Fibroblast of lung (primary cell): Measurements from ENCODE around the gene CMBL. TPM values are rescaled to one million over a fixed set of nuclear protein-coding genes. Genes with fewer than 3 reads are reported as not detected.

Experiments
- DNase-seq, 2 donors: peaks; one replicate each; pipeline versions ENCODE4 v3.0.0 to v3.0.0-alpha.2; 2010; ENCODE audit warnings: low read depth in 2 of 2
- H2AFZ ChIP-seq: 2 replicates; pipeline ENCODE4 v1.5.1; 2012; ENCODE audit warnings: low read length, control low read depth, inconsistent platforms
- H3K27ac ChIP-seq: 2 replicates; pipeline ENCODE4 v1.5.1; 2011; ENCODE audit warnings: low read length, control low read depth; ENCODE audit not compliant: insufficient read depth
- H3K27me3 ChIP-seq: 2 replicates; pipeline ENCODE4 v1.5.1; 2011; ENCODE audit warnings: mild to moderate bottlenecking, low read length; ENCODE audit not compliant: control insufficient read depth, insufficient read depth
- H3K36me3 ChIP-seq: 2 replicates; pipeline ENCODE4 v1.5.1; 2011; ENCODE audit warnings: low read length; ENCODE audit not compliant: control insufficient read depth, insufficient read depth
- H3K4me1 ChIP-seq: 2 replicates; pipeline ENCODE4 v1.5.1; 2011; ENCODE audit warnings: low read length; ENCODE audit not compliant: control insufficient read depth, insufficient read depth; ENCODE audit errors: extremely low read depth
- H3K4me2 ChIP-seq: 2 replicates; pipeline ENCODE4 v1.5.1; 2011; ENCODE audit warnings: low read length, control low read depth; ENCODE audit not compliant: insufficient read depth; ENCODE audit errors: extremely low read depth
- H3K4me3 ChIP-seq, 4 experiments: fragments of 200-600 bp in 1 of 4; sonication (generic) in 1 of 4; replicated peaks in 1 of 4; 2 replicates each; pipeline ENCODE4 v1.5.1; 2011 to 2016; ENCODE audit warnings: low read length in 4 of 4, low read depth in 3 of 4, mild to moderate bottlenecking in 3 of 4, control low read depth in 2 of 4, inconsistent platforms in 1 of 4, mixed read lengths in 1 of 4; ENCODE audit not compliant: insufficient read depth in 1 of 4; ENCODE audit errors: control extremely low read depth in 1 of 4
- H3K79me2 ChIP-seq: 2 replicates; pipeline ENCODE4 v1.5.1; 2012; ENCODE audit warnings: mild to moderate bottlenecking, low read length, inconsistent platforms; ENCODE audit not compliant: control insufficient read depth, insufficient read depth
- H3K9ac ChIP-seq: 2 replicates; pipeline ENCODE4 v1.5.1; 2011; ENCODE audit warnings: mild to moderate bottlenecking, low read length, control low read depth; ENCODE audit not compliant: insufficient read depth
- H3K9me3 ChIP-seq: 2 replicates; pipeline ENCODE4 v1.5.1; 2012; ENCODE audit warnings: low read depth, low read length; ENCODE audit not compliant: control insufficient read depth, insufficient read depth
- H4K20me1 ChIP-seq: 2 replicates; pipeline ENCODE4 v1.5.1; 2011; ENCODE audit warnings: low read length; ENCODE audit not compliant: control insufficient read depth, insufficient read depth; ENCODE audit errors: extremely low read depth
- EZH2 ChIP-seq: IDR thresholded peaks from 2 replicates; pipeline ENCODE4 v1.5.1; 2012; ENCODE audit warnings: low read length, control low read depth, mild to moderate bottlenecking; ENCODE audit errors: missing control alignments
- polyA minus RNA-seq: library from RNA; depleted of rRNA, polyadenylated mRNA; stranded (reverse); fragments of >200 nt; gene quantifications from 2 replicates; pipeline ENCODE4 v1.2.3, GENCODE V29; 2011; ENCODE audit warnings: low replicate concordance
- polyA plus RNA-seq, 2 donors: library from polyadenylated mRNA; depleted of rRNA in 1 of 2; stranded (reverse) in 1 of 2; unstranded in 1 of 2; fragments of >200 nt; gene quantifications; 2 replicates each; pipeline ENCODE4 v1.2.1, GENCODE V29; 2011 to 2012; ENCODE audit warnings: missing spikeins in 1 of 2
- total RNA-seq: library from RNA; depleted of rRNA; stranded (reverse); fragments of >200 nt; gene quantifications from 2 replicates; pipeline ENCODE4 v1.2.1, GENCODE V29; 2014
- TF ChIP-seq, protein P1 (sequence below), 2 donors: IDR thresholded peaks in 1 of 2; conservative IDR thresholded peaks in 1 of 2; 1 replicate in 1 of 2; 2 replicates in 1 of 2; pipeline ENCODE4 v1.5.1; 2011 to 2012; ENCODE audit warnings: low read length in 2 of 2, control low read depth in 1 of 2, inconsistent platforms in 1 of 2, low read depth in 1 of 2, mild to moderate bottlenecking in 1 of 2

Gene CMBL
- total RNA-seq (14.4 and 20.8 TPM in 2 replicates), polyA plus RNA-seq (18.6 and 23.3 TPM in 2 replicates), polyA minus RNA-seq (8.6 and 50.9 TPM in 2 replicates)
- 17.6 and 24.9 TPM in 2 replicates for polyA plus RNA-seq (2012)

DNA sequence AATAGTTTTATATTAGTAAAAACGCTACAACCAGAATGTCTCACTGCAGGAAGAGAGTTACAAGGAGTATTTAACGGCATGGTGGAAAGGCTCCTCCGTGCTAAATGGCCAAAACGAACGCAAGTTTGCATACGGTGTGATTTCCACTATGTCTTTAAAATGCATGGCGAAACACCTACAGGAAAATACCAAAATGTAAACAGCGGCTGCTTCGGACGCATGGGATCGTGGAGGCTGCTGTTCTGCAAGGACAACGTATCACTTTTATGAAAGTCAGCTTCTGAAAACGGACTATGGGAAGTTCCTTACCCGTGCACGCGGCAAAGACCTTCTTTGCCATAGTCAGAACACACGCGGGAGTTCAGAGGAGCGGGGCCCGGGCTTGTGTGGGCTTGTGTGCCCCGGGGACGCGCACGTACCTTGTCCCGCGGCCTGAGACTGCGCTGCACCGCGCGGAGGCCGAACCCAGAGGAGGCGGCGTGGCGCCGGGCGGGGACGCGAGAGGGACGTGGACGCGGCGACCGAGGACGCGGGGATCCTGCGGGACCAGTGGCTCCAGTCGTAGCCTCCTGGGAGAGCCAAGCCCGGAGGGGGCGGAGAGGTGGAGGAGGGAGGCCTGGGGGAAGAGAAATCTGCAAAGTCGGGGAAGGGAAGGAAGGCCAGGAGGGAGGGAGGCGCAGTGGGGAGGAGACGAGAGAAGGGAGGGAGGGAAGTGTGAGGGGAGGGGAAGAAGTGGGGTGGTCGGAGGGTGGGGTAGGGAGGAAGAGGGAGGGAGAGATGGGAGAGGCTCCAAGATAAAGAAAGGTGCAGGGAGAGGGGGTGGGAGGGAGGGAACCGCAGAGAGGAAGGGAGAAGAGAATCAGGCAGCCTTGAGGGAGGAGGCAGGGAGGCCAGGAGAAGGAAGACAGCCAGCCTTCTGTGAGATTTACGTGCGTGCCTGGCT, at the start of gene CMBL:
Gene CMBL, minus strand, starts transcription at position 697 of the 943 bp plus-strand sequence. CDS start 17,140 bp downstream, outside the sequence.
- H3K36me3 ChIP-seq: no peaks in the 10 kb centered on the region
- peak within 1 kb of the TSS; percentile 95 for H2AFZ ChIP-seq
- peak within 1 kb of the TSS; percentile 75 to 81 (median 78) for H3K4me3 ChIP-seq
- no peaks in the 10 kb centered on the region for H3K27me3 ChIP-seq
- no peaks in the 10 kb centered on the region for H3K79me2 ChIP-seq
- H4K20me1 ChIP-seq: no peaks in the 10 kb centered on the region
- peak; percentile 68 to 78 for DNase-seq
- H3K4me2 ChIP-seq: peak within 1 kb of the TSS; percentile 99
- TF ChIP-seq, protein P1, sequence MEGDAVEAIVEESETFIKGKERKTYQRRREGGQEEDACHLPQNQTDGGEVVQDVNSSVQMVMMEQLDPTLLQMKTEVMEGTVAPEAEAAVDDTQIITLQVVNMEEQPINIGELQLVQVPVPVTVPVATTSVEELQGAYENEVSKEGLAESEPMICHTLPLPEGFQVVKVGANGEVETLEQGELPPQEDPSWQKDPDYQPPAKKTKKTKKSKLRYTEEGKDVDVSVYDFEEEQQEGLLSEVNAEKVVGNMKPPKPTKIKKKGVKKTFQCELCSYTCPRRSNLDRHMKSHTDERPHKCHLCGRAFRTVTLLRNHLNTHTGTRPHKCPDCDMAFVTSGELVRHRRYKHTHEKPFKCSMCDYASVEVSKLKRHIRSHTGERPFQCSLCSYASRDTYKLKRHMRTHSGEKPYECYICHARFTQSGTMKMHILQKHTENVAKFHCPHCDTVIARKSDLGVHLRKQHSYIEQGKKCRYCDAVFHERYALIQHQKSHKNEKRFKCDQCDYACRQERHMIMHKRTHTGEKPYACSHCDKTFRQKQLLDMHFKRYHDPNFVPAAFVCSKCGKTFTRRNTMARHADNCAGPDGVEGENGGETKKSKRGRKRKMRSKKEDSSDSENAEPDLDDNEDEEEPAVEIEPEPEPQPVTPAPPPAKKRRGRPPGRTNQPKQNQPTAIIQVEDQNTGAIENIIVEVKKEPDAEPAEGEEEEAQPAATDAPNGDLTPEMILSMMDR (conservative IDR thresholded peaks at IDR 0.05 in 1 of 2, IDR thresholded peaks at IDR 0.05 in 1 of 2; ENCODE audit: low read depth in 1 of 2, low read length in 2 of 2): no peak
- TF ChIP-seq EZH2: no peak
- H3K4me1 ChIP-seq: no peaks in the 10 kb centered on the region
- peak within 1 kb of the TSS; percentile 51 for H3K9ac ChIP-seq
- no peaks in the 10 kb centered on the region for H3K9me3 ChIP-seq
- peak within 1 kb of the TSS; percentile 34 for H3K27ac ChIP-seq

DNA sequence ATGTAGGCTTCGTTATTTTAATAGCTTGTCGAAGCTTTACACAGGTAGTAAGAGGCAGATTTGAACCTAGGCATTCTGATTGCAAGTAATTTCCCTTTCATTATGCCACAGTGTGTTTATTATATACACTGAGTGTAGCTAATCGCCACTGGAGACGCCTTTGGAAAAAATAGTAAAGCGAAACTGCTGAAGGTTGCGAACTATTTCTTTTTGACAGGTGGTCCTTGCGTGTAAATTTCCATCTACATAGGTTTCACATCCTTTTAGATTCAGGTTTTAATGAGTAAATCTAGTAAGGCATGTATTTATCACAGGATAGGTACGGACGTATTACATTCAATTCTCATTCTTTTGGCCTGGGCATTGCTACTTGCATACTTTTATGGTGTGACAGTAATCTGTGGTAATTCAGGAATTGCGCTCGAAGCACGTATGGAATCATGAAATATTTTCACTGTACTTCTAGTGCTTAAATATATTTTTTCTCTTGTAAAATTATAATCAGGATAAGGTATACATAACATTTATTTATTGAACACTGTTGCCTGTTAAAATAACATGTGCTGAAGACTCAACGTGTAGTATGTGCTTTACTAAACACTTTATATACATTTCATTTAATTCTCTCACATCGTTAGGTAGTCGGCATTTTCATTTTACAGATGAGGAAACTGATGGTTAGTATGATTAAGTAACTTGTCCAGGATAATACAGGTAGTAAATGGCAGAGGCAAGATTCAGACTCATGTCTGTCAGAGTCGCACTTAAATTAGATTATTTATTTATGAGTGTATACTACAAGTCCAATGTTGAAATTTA, 47.6 kb upstream of the CMBL start:
- Histone ChIP-seq H3K4me3 (peak overlapping the region; percentile 80 to 92 (median 87)), H3K27me3 (no peaks in the 10 kb centered on the region), H3K9me3 (no peaks in the 10 kb centered on the region), H3K79me2 (peaks cover 64% of the 10 kb centered on the region), H2AFZ (no peak overlapping the region), H3K36me3 (no peaks in the 10 kb centered on the region), H3K27ac (peak overlapping the region; percentile 98), H4K20me1 (peaks cover 9% of the 10 kb centered on the region), H3K4me1 (peaks cover 8% of the 10 kb centered on the region), H3K4me2 (peak overlapping the region; percentile 74), H3K9ac (peak overlapping the region; percentile 9)
- TF ChIP-seq, protein P1 (conservative IDR thresholded peaks at IDR 0.05 in 1 of 2, IDR thresholded peaks at IDR 0.05 in 1 of 2; ENCODE audit: low read depth in 1 of 2, low read length in 2 of 2): no peak
- no peak for TF ChIP-seq EZH2
- DNase-seq: peak; percentile 47 to 85
